Prostate gland (tissue), 2 donors: ENCODE data around the gene IFNW1.

Experiments used
- CTCF ChIP-seq, 4 experiments: fragments of 200-600 bp in 2 of 4; fragments of 450-650 bp in 2 of 4; sonication (generic) in 2 of 4; IDR thresholded peaks; 1 replicate in 3 of 4; 2 replicates in 1 of 4; pipeline ENCODE4 v1.5.1; 2016 to 2019; ENCODE audit warnings: antibody characterized with exemption in 4 of 4, mild to moderate bottlenecking in 2 of 4, moderate library complexity in 2 of 4
- POLR2A ChIP-seq: fragments of 450-650 bp; IDR thresholded peaks from one replicate; pipeline ENCODE4 v1.6.1; 2016; ENCODE audit warnings: antibody characterized with exemption, mild to moderate bottlenecking
- POLR2AphosphoS5 ChIP-seq: sonication (generic); formaldehyde crosslinking; IDR thresholded peaks from one replicate; pipeline ENCODE4 v1.6.1; 2017; ENCODE audit warnings: antibody characterized with exemption

- TF ChIP-seq POLR2A: no peak
- no peak for TF ChIP-seq CTCF (IDR thresholded peaks at IDR 0.05)
- no peak for TF ChIP-seq POLR2AphosphoS5
Measured at GRCh38 chr9:21171351-21171750, 29.7 kb upstream of the IFNW1 start.
